Kidney glomerular epithelial cell (primary cell): ENCODE measurements around the gene AOC2.
"Not testable (repeated sequence)": the region's sequence is repeated elsewhere in the genome, so short reads cannot be mapped to it uniquely, and the experiment has no call there.

Experiments
- DNase-seq: peaks from one replicate; lab custom pipeline; 2025; lab: John Stamatoyannopoulos, UW

The AOC2 gene

DNA sequence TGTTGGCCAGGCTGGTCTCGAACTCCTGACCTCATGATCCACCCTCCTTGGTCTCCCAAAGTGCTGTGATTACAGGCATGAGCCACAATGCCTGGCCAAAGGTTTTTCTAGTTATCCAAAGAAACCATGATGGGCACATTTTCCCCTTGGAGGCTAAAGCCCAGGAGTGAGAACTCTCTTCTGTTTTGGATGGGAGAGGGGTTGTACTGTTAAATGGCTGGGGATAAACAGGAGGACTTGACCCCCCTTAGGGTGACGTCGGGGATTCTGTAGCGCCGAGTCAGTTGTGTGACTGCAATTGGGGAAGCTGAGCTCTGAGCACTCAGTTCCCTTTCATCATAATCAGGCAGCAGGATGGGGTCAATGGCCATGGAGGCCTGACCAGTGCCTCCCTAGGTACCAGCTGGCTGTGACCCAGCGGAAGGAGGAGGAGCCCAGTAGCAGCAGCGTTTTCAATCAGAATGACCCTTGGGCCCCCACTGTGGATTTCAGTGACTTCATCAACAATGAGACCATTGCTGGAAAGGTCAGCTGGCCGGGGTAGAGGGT is 10.7 kb downstream of the AOC2 start:
- no peak for DNase-seq

DNA sequence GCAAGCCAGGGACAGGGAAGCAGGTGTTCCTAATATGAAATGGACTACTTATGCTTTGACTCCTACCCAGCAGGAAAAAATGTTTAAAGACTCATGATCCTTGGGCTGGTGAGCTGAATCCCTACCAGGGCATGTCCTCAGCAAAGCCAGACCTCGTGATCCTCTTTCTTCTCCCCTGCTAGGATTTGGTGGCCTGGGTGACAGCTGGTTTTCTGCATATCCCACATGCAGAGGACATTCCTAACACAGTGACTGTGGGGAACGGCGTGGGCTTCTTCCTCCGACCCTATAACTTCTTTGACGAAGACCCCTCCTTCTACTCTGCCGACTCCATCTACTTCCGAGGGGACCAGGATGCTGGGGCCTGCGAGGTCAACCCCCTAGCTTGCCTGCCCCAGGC is 11.7 kb downstream of the AOC2 start:
- not testable (repeated sequence) for DNase-seq

DNA sequence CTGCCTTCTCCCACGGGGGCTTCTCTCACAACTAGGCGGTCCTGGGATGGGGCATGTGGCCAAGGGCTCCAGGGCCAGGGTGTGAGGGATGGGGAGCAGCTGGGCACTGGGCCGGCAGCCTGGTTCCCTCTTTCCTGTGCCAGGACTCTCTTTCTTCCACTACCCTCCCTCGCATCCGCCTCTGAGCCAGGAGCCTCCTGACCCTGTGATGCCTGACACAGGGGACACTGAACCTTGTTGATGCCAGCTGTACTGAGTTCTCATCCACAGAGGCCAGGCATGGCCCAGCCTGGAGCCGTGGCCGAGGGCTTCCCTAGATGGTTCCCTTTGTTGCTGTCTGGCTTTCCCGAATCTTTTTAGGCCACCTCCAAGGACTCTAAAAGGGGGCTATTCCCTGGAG is 12.1 kb downstream of the AOC2 start:
- DNase-seq: not testable (repeated sequence)

DNA sequence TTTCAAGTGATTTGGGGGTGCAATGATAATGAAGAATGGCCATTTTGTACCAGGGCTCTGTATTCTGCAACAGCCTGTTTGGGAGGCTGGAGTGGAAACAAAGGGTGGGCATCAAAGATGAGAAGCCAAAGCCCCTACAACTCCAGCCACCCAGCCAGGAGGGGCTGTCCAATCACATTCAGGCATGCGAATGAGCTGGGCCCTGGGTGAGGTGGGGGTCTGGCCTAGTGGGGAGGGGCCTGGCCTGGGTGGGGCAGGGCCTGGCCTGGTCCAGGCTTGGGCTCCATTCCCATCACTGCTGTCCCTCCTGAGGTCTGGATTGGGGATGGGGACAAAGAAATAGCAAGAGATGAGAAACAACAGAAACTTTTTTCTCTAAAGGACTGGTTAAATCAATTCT is 13.0 kb downstream of the AOC2 start:
- DNase-seq: no peak

DNA sequence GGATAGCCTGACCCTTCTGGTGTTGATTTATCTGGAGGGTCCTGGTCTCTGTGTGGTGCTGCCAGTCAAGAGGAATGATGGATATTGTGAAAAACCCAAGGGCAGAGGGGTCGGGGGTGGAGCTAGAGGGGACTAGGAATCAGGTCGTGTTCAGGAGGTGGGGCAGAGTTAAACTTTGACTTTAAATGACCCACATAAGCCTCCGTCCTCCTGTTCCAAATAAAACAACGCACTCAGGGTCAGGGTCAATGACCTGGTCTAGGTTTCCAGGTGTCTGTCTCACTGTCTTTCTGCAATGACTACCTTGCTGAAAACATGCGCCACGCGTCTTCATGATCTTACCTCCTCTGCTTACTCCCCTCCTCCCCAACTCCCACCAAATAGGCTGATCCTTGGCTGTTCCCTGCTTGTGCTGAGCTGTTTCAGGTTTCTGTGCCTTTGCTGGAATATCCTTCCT is 21.3 kb downstream of the AOC2 start:
- DNase-seq: no peak

DNA sequence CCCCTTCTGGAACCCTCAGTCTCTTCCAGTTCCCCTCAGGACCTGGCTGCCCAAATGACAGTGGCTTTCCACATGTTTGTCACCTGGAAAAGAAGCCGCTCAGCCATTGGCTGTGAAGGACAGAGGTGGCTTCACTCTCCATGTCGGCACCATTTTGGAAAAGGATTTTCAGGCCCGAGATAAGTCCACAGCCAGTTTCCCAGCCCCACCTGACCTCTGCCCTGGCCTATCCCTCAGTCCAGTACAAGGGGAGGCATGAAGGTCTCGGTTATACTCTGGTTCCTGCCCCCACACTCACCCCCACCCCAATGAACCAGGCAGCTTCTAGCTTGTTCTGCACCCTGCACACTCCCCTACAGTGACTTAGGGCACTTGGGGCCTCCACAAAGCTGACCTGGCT is 21.8 kb downstream of the AOC2 start:
- DNase-seq: no peak

DNA sequence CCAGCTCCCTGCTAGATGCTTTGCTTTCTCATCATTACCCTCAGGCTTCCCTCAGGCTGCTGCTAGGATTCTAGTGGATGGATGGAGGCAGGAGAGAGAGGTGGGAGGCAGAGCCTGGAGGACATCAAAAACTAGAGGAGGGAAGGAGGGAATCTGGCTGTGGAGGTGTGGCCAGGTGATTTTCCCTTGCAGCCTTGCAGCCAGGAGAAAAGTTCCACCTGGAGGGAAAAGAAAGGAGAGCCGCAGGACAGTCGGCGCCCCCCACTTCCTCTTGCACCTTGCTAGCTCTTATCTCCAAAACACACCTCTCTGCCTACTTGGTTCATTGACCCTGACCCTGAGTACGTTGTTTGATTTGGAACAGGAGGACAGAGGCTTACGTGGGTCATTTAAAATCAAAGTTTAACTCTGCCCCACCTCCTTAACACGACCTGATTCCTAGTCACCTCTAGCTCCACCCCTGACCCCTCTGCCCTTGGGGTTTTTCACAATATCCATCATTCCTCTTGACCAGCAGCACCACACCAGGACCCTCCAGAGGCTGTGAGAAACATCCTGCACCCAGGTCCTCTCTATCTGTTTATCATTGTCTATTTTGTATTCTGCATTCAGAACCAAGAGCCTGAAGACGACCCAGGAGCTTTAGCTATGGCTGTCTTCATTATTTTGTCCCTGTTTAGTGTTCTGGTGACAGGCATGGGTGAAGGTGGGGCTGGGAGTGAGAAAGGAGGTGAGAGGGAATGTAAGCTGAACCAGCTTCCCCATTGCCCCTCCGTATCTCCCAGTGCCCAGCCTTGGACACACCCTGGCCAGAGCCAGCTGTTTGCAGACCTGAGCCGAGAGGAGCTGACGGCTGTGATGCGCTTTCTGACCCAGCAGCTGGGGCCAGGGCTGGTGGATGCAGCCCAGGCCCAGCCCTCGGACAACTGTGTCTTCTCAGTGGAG is 22.5 kb downstream of the AOC2 start:
- DNase-seq: no peak

DNA sequence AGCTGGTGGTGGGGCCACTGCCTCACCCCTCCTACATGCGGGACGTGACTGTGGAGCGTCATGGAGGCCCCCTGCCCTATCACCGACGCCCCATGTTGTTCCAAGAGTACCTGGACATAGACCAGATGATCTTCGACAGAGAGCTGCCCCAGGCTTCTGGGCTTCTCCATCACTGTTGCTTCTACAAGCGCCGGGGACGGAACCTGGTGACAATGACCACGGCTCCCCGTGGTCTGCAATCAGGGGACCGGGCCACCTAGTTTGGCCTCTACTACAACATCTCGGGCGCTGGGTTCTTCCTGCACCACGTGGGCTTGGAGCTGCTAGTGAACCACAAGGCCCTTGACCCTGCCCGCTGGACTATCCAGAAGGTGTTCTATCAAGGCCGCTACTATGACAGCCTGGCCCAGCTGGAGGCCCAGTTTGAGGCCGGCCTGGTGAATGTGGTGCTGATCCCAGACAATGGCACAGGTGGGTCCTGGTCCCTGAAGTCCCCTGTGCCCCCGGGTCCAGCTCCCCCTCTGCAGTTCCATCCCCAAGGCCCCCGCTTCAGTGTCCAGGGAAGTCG is 23.4 kb downstream of the AOC2 start:
- DNase-seq: not testable (repeated sequence)

DNA sequence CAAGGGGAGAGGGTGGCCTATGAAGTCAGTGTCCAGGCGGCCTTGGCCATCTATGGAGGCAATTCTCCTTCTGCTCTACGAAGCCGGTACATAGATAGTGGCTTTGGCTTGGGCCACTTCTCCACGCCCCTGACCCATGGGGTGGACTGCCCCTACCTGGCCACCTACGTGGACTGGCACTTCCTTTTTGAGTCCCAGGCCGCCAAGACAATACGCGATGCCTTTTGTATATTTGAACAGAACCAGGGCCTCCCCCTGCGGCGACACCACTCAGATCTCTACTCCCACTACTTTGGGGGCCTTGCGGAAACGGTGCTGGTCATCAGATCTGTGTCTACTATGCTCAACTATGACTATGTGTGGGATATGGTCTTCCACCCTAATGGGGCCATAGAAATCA is 24.0 kb downstream of the AOC2 start:
- no peak for DNase-seq

DNA sequence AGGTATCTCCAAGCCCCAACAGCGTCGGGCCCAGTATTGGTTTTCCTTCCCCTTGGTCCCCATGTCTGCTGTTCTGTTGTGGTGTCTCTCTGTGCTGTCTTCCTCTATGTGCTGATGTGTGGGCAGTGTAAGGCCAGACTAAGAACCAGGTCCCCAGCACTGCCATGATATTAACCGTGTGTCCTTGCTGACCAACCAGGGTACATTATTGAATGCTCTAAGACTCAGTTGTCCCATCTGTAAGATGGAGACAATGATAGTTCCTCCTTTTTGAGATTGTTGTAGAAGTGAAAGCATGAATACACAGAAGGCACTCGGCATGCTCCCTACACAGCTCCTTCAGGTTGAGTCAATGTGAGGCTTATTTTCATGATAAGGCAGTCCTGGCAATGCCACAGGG is 27.3 kb downstream of the AOC2 start:
- no peak for DNase-seq

DNA sequence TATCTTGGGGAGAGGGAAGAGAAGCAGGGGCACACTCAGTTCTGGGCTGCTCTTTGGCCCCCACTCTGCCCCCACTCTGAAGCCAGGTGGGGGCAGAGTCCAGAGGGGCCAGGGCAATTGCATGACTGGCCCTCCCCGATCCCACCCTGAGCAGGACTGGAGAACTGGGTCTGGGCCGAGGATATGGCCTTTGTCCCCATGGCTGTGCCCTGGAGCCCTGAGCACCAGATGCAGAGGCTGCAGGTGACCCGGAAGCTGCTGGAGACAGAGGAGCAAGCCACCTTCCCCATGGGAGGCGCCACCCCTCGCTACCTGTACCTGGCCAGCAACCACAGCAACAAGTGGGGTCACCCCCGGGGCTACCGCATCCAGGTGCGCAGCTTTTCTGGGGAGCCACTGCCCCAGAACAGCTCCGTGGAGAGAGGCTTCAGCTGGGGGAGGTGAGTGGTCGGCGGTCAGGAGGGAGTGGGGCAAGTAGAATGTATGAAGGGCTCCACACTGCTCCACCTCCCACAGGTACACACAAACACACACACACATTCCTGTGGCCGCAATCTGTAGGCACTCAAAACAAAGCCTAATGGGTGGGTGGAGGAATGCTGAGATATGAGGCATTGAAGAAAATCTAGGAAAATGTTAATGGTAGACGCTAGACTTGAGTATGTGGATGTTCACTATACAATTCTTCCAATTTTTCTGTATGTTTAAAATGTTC is 28.0 kb downstream of the AOC2 start:
- DNase-seq: peak; percentile 47

DNA sequence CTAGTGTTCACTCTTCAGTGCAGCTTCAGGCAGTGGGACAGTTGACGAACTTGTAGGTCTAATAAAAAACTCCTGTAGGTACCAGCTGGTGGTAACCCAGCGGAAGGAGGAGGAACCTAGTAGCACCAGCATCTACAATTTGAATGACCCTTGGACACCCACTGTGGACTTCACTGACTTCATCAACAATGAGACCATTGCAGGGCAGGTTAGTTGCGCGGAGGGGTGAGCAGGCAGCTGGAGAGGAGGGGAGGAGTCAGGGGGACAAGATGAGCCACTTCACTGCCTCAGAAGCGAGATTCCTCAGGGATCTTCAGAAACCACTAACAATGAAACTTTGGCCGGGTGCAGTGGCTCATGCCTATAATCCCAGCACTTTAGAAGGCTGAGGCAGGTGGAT is 28.9 kb downstream of the AOC2 start:
- no peak for DNase-seq

DNA sequence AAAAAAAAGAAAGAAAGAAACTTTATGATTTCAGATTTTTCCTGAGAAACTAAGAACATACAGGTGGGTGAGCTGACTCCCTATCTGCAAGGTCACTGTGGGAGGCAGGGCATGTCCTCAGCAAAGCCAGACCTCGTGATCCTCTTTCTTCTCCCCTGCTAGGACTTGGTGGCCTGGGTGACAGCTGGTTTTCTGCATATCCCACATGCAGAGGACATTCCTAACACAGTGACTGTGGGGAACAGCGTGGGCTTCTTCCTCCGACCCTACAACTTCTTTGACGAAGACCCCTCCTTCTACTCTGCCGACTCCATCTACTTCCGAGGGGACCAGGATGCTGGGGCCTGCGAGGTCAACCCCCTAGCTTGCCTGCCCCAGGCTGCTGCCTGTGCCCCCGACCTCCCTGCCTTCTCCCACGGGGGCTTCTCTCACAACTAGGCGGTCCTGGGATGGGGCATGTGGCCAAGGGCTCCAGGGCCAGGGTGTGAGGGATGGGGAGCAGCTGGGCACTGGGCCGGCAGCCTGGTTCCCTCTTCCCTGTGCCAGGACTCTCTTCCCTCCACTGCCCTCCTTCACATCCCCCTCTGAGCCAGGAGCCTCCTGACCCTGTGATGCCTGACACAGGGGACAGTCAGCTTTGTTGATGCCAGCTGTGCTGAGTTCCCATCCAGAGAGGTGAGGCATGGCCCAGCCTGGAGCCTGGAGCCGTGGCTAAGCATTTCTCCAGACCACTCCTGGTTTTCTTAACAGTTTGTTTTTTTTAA is 29.7 kb downstream of the AOC2 start:
- DNase-seq: not testable (repeated sequence)

DNA sequence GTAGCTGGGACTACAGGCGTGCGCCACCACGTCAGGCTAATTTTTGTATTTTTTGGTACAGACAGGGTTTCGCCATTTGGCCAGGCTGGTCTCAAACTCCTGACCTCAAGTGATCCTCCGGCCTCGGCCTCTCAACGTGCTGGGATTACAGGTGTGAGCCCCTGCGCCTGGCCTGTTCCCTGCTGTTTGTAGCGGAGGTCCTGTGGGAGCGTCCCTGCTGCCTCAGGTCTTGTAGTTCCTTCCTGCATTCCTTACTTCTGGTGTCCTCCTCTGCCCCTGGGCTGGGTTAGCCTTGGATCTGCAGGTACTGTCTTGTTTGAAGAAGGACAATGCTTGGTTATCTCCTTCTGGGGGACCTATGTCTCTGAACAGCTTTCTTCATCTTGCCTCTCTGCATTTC is 32.7 kb downstream of the AOC2 start:
- DNase-seq: no peak

DNA sequence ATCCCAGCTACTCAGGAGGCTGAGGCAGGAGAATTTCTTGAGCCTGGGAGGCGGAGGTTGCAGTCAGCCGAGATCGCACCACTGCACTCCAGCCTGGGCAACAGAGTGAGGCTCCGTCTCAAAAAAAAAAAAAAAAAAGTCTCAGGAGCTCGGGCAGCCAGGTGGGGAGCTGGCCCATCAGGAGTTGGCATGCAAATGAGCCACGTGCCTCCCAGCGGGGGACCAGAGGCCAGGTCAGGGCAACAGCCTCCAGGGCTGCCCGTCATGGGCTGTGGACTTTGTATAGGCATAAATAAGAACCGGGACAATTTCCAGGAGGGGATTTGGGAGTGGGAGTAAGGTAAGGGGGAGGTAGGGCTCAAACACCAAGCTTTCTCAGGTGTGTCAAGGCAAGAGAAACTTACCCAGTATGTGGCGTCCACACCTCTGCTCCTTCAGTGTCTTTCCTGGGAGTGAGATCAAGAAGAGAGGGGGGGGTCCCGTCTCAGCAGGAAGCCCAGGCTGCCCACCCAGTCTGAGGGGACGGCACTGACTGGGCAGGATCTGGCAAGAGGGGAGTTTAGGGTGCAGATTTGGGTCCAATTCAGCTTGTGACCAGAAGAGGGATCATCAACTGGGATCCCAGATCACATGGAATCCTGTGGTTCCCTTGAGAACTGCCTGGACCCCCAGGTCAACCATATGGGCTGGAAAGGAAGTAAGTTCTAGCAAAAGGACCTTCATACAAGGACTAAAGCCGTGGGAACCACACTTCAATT is 33.9 kb downstream of the AOC2 start:
- DNase-seq: no peak

DNA sequence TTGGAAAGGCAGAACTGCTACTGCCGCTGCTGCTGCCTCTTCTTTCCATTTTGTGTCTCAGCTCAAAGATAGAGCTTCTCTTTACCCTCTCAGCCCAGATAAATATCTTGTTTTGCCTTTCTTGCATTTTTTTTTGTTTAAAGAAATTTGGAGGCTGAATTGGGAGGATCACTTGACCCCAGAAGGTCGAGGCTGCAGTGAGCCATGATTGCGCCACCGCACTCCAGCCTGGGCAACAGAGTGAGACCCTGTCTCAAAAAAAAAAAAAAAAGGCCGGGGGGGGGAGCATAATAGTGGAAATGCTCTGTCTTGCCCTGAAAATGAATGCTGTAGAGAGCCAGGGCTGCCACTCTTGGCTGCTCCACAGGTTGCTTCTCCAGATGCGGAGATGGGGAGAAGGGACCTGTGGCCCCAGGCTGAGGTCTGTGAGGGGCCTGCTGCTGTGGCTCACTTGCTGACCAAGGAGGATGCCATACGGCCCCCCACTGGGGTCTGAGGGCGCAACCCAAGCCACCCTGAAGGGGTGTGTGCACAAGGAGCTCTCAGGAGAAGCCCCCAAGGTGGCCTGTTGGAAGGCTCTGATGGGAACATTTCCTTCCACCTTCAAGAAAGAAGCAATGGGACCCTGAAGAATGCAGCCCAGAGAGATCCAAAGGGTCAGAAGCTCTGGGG is 34.7 kb downstream of the AOC2 start:
- no peak for DNase-seq

DNA sequence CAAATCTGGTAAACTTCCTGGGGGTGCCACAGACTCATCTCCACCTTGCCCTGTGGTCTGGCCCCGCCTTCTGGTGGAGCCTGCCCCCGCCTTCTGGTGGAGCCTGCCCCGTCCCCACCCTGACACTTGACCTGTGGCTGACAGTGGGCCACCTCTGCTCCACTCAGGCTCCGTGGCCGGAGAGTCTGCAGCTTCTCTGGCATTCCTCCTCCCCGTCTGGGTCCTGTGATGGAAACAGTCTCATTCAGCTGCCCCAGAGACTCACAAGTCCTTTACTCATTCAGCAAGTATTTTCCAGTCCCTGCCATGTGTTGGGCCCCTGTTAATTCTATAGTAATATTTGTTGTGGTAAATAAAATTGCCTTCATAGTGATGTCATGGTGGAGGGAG is 35.2 kb downstream of the AOC2 start:
- no peak for DNase-seq

DNA sequence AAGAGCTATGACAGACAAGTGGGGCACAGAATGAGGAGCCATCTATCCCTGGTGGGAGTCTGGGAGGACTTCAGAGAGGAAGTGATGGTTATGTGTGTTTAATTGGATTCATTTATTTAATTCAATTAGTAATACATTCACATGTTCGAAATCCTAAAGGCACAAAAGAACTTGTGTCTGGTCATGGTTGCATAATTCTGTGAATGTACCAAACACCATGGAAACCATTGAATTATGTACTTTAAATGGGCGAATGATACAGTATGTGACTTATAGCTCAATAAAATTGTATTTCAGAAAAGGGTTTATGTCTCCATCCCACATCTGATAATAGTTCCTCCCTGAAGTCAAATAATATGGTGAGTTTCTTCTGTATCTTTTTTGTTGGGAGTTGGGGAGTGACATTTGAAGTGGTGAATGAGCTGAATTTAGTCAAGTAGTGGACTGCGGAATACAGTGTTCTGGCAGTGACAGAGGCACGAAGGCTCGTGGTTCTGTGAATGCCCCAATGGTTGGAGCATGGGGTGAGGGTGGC is 36.5 kb downstream of the AOC2 start:
- no peak for DNase-seq

DNA sequence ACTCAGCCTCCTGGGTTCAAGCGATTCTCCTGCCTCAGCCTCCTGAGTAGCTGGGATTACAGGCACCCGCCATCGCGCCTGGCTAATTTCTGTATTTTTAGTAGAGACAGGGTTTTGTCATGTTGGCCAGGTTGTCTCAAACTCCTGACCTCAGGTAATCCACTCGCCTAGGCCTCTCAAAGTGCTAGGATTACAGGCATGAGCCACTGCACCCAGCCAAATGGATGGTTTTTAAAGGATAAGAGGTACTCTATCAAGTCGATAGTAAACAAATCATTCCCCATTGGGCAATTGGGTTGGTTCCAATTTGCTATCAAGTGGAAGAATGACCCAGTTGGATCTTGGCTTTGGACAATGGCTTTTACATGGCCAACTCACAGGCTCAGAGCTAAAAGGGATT is 37.3 kb downstream of the AOC2 start:
- not testable (repeated sequence) for DNase-seq

DNA sequence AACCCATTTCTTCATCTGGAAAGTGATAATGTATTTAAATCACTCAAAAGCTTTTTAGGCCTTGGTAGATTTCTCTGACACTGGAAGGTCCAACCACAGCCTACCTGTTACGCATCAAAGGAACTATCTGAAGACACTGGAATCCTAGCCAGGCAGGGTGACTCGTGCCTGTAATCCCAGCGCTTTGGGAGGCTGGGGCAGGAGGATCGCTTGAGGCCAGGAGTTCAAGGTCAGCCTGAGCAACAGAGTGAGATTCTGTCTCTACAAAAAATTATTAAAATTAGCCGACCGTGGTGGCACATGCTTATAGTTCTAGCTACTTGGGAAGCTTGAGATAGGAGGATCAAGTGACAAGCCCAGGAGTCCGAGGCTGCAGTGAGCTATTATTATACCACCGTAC is 37.8 kb downstream of the AOC2 start:
- no peak for DNase-seq
